ENCODE data around the gene CNKSR2.

DNA sequence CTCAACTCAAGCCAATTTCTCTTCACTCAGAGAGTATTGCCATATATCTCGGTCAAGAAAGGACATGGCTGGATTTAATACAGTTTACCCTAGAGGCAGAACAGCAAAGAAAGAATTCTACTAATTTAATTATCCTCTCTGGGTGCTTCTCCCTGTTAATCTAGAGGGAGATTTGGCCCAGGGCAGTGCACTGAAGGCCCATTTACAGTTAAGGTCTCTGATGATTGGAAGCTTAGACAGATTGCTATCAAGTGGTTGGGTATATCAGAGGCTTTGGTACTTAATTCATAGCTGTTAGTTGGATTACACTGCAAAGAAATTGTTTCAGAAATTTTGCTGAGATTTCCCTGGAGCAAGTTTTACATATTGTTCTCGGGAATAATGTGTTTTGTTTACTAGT, 4.6 kb upstream of the CNKSR2 start:
- TF ChIP-seq SETDB1 (CRISPR knock-in tag; IDR thresholded peaks at IDR 0.05; ENCODE audit: borderline replicate concordance), result no peak
- no peak for TF ChIP-seq ZNF383 (CRISPR knock-in tag; IDR thresholded peaks at IDR 0.05; ENCODE audit: borderline replicate concordance)
- no peak for TF ChIP-seq SATB2 (CRISPR knock-in tag; IDR thresholded peaks at IDR 0.05)
- TF ChIP-seq, protein P1, sequence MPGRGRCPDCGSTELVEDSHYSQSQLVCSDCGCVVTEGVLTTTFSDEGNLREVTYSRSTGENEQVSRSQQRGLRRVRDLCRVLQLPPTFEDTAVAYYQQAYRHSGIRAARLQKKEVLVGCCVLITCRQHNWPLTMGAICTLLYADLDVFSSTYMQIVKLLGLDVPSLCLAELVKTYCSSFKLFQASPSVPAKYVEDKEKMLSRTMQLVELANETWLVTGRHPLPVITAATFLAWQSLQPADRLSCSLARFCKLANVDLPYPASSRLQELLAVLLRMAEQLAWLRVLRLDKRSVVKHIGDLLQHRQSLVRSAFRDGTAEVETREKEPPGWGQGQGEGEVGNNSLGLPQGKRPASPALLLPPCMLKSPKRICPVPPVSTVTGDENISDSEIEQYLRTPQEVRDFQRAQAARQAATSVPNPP (CRISPR knock-in tag; IDR thresholded peaks at IDR 0.05), result no peak
- no peak for TF ChIP-seq SAFB2 (CRISPR knock-in tag; IDR thresholded peaks at IDR 0.05; ENCODE audit: borderline replicate concordance, low read depth)
- no peak for TF ChIP-seq MTF1 (CRISPR knock-in tag; IDR thresholded peaks at IDR 0.05)

Measured in HepG2 (cell line).